Ectodermal cell (in vitro differentiated cells): Measurements from ENCODE around the gene MYOF.

Experiments
- H3K27ac ChIP-seq: 2 replicates; pipeline ENCODE4 v1.7.0; 2013; ENCODE audit warnings: mild to moderate bottlenecking, low read depth, low read length; ENCODE audit not compliant: insufficient read depth, poor library complexity, severe bottlenecking
- H3K27me3 ChIP-seq: 2 replicates; pipeline ENCODE4 v1.7.0; 2013; ENCODE audit warnings: mild to moderate bottlenecking, low read length; ENCODE audit not compliant: insufficient read depth, control insufficient read depth, poor library complexity, severe bottlenecking
- H3K36me3 ChIP-seq: one replicate; pipeline ENCODE4 v1.7.0; 2013; ENCODE audit warnings: low read length; ENCODE audit not compliant: control insufficient read depth, insufficient read depth
- H3K4me1 ChIP-seq: one replicate; pipeline ENCODE4 v1.7.0; 2013; ENCODE audit warnings: low read length; ENCODE audit not compliant: control insufficient read depth, insufficient read depth
- H3K4me3 ChIP-seq: 2 replicates; pipeline ENCODE4 v1.7.0; 2013; ENCODE audit warnings: low read depth, low read length, control low read depth; ENCODE audit not compliant: insufficient read depth
- H3K9me3 ChIP-seq: 2 replicates; pipeline ENCODE4 v1.7.0; 2013; ENCODE audit warnings: mild to moderate bottlenecking, low read length, moderate library complexity; ENCODE audit not compliant: control insufficient read depth
- WGBS, 2 experiments: methylation state at CpG; one replicate each; pipeline ENCODE4 v1.1.7; 2013; ENCODE audit warnings: missing lambda C conversion rate in 2 of 2; 5-methylcytosine and 5-hydroxymethylcytosine counted together

MYOF gene

GRCh38 chr10:93413252-93413689 lies 68.9 kb downstream of the MYOF start:
- H3K4me3 ChIP-seq: no peak overlapping the region

GRCh38 chr10:93412801-93413200 lies 69.3 kb downstream of the MYOF start:
- Histone ChIP-seq H3K4me1 (no peaks in the 10 kb centered on the region), H3K27ac (no peak overlapping the region), H3K27me3 (no peaks in the 10 kb centered on the region), H3K36me3 (no peaks in the 10 kb centered on the region), H3K9me3 (no peaks in the 10 kb centered on the region), H3K4me3 (no peak overlapping the region)
- 79 to 82% methylated on average over 7 of the region's 7 CpGs for WGBS, 2 experiments

More at GRCh38 chr10:93413252-93413689, 68.9 kb downstream of the MYOF start:
- no peaks in the 10 kb centered on the region for H3K4me1 ChIP-seq
- no peaks in the 10 kb centered on the region for H3K27me3 ChIP-seq
- H3K9me3 ChIP-seq: no peaks in the 10 kb centered on the region
- H3K27ac ChIP-seq: no peak overlapping the region
- WGBS, 2 experiments: 81 to 84% methylated on average over 3 of the region's 3 CpGs
- H3K36me3 ChIP-seq: no peaks in the 10 kb centered on the region

DNA sequence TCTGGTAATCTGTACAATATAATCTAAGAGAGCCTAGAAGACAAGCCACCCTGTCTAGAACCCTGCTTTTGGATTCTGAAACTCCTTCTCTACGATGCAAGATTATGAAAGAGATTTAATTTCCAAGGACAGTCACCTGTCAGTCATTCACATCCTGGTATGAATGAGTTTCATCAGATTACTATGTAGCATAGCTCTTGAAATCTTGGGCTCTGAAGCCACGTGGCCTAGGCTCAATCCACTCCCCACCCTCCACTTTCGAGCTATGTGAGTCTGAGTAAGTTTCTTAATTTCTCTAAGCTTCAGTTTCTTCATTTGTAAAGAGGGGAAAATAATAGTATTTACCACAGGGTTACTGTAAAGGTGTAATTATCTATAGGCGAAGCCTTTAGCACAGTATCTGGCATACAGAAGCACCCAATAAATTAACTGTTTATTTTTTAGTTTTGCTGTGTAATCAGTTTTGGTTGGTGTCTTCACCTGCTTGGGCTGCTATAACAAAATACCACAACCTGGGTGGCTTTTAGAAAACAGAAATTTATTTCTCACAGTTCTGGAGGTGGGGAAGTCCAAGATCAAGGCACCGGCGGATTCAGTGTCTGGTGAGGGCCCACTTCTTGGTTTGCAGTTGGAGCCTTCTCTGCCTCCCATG lies 71.3 kb downstream of the MYOF start:
- 73 to 79% methylated on average over 4 to 6 of the region's 6 CpGs for WGBS, 2 experiments
- no peak overlapping the region for H3K27ac ChIP-seq
- H3K4me1 ChIP-seq: no peaks in the 10 kb centered on the region
- no peaks in the 10 kb centered on the region for H3K36me3 ChIP-seq
- H3K4me3 ChIP-seq: no peak overlapping the region
- no peaks in the 10 kb centered on the region for H3K27me3 ChIP-seq
- no peaks in the 10 kb centered on the region for H3K9me3 ChIP-seq

DNA sequence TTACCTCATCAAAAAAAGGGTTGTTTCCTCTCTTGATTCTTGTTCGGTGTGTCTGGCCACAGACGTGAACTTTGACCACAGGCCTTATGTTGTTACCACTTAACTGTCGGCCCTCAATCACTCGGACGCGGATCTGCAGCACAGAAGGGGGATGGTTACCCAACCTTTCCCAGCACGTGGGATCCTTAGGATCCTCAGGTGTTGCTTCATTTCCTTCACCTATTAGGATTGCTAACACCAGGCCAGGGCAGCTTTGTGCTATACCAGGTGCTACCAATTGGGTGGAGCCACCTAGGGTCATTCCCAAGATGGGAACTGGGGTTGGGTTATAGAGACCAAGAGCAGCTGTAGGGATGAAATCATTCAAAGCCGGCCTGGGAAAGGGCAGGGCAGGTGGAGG lies 73.4 kb downstream of the MYOF start:
- Histone ChIP-seq H3K4me3 (no peak overlapping the region), H3K27me3 (no peaks in the 10 kb centered on the region), H3K4me1 (no peaks in the 10 kb centered on the region), H3K36me3 (no peaks in the 10 kb centered on the region), H3K27ac (no peak overlapping the region), H3K9me3 (no peaks in the 10 kb centered on the region)
- 91 to 93% methylated on average over 8 of the region's 8 CpGs for WGBS, 2 experiments

DNA sequence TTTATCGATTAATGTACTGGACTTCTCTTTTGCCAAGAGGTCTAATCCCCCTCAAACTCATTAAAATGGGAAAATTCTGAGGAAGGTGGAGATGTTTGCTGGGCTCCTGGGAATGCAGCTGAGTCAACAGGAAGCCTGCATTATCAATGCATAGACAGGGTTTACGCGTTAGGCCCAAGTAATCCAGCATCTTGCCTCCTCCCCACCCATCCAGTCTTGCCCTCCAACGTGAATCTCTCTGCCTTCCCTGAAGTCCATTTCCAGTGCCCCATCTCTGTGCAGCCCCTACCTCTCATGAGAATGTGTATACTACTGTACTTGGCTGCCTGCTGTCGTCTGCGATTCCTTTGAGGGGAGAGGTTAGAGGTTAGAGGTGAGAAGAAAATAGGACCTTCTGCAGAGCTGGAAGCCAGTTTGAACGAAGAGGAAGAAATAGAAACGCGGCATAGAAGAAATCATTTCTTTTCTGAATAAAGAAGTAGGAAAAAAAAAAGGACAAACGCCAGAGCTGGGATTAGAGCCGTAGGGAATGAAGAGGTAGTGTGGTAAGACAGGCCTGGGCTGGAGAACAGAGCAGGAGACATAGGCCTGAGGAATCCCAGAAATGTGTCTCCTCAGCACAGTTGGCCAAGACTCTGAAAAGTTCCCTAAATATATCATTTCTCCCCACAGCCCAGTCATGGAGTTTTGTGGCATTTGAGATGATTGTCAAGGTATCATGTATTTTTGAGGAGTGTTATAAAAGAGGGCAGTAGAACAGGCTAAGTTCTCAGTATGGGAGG lies 75.6 kb downstream of the MYOF start:
- Histone ChIP-seq H3K9me3 (no peaks in the 10 kb centered on the region), H3K4me1 (no peaks in the 10 kb centered on the region), H3K36me3 (no peaks in the 10 kb centered on the region), H3K27me3 (no peaks in the 10 kb centered on the region), H3K27ac (no peak overlapping the region), H3K4me3 (no peak overlapping the region)
- 77 to 79% methylated on average over 10 to 11 of the region's 11 CpGs for WGBS, 2 experiments

DNA sequence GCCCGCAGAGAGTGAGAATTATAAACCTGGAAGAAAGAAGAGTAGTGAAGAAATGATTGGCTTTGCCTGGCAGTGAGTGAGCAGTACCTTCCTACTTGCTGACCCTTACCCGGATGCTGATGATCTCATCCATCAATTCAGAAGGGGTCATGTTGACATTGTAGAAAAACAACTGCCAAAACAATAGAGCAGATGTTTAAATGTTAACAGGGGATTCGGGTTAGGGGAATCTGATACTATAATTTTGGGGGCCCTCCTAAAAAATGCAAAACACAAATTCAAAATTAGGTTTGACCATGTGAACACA lies 78.1 kb downstream of the MYOF start:
- Histone ChIP-seq H3K36me3 (no peaks in the 10 kb centered on the region), H3K27ac (no peak overlapping the region), H3K27me3 (no peaks in the 10 kb centered on the region), H3K4me1 (no peaks in the 10 kb centered on the region), H3K4me3 (no peak overlapping the region), H3K9me3 (no peaks in the 10 kb centered on the region)
- WGBS, 2 experiments: 69 to 80% methylated on average over 2 to 3 of the region's 3 CpGs

DNA sequence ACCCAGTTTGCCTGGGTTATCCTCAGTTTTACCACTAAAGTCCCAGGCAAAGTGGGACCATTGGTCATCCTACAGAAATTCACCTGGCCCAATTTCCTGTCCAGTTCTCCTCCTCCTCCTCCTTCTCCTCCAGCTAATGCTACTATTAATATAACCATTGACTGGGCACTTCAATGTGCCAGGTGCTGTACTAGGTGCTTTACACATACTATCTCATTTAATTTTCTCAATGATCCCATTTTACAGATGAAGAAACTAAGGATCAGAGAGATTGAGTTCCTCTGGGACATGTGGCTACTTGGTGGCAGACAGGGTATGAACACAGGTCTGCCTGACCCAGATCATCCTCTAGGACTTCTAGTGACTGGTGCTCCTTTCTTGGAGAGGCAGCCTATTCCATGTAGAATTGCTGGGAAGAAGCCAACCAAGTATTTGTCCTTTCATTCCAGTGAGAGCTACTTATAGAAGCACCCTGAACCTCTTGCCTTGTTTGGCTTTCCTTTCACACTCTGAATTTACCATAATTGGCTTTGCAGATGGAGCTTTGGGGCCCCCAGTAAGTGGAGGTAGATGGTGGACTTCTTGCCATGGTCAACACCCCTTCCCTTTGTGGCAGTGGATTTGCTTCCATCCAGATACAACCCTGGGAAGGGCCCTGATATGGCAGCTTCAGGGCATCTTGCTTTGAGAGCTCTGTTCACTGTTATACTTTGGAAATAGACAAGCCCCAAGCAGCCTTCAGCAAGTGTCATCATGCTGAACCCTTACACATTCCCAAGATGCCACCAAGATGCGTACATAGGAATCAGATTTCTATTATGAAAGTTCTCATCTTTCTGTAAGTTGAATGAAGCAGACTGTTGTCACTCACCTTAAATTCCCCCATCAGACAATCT lies 78.7 kb downstream of the MYOF start:
- WGBS, 2 experiments: 92 to 100% methylated on average over 1 of the region's 1 CpG
- no peaks in the 10 kb centered on the region for H3K36me3 ChIP-seq
- H3K4me3 ChIP-seq: no peak overlapping the region

DNA sequence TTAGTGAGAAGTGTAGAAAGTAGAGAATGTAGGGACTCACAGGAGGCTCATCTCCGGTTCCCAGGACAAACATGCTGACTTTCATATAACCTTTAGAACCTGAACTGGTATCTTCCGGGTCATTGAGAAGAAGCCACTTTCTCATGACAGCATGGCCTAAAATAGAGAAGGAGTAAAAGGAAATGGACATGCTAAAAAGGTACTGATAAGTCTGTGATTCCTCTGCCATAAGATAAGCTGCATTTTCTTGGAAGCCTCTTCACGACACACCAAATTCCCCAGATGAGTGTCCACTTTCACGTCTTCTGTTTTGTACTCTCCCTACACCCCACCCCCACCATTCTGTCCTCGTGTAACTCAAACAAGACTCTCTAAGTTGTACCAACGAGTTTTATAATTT lies 79.9 kb downstream of the MYOF start:
- 85 to 87% methylated on average over 5 of the region's 6 CpGs for WGBS, 2 experiments
- Histone ChIP-seq H3K36me3 (no peaks in the 10 kb centered on the region), H3K9me3 (no peaks in the 10 kb centered on the region), H3K27me3 (no peaks in the 10 kb centered on the region), H3K4me3 (no peak overlapping the region), H3K27ac (no peak overlapping the region), H3K4me1 (no peaks in the 10 kb centered on the region)

More for the DNA sequence above, 78.7 kb downstream of the MYOF start:
- no peaks in the 10 kb centered on the region for H3K9me3 ChIP-seq
- H3K27ac ChIP-seq: no peak overlapping the region
- H3K4me1 ChIP-seq: no peaks in the 10 kb centered on the region
- H3K27me3 ChIP-seq: no peaks in the 10 kb centered on the region

GRCh38 chr10:93398528-93398927 lies 83.6 kb downstream of the MYOF start:
- no peaks in the 10 kb centered on the region for H3K27me3 ChIP-seq
- 100% methylated on average over 3 of the region's 3 CpGs; no CpG with 5 or more reads in 1 of the 2 experiments for WGBS, 2 experiments

DNA sequence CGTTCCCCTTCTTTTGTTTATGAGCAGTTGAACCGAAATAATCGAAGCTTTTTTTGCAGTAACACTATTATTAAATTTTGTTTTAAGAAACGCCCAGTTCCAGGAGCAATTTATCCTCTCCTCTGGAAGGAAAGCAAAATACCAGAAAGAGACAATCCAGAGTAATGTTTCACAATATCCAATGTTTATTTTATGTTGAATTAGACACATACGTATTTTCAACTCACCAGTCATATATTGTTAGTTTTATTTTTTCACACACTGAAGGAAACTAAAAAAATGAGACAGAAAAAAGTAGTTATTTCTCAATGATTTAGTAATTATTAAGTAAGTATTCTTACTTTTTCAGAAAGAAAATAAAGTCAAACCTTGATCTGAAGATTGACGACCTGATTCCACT lies 85.1 kb downstream of the MYOF start:
- Histone ChIP-seq H3K36me3 (no peaks in the 10 kb centered on the region), H3K27ac (no peak overlapping the region), H3K9me3 (no peaks in the 10 kb centered on the region), H3K4me3 (no peak overlapping the region), H3K27me3 (no peaks in the 10 kb centered on the region), H3K4me1 (no peaks in the 10 kb centered on the region)
- WGBS, 2 experiments: 75 to 78% methylated on average over 4 to 5 of the region's 6 CpGs

More at GRCh38 chr10:93398528-93398927, 83.6 kb downstream of the MYOF start:
- Histone ChIP-seq H3K4me1 (no peaks in the 10 kb centered on the region), H3K36me3 (no peaks in the 10 kb centered on the region), H3K27ac (no peak overlapping the region), H3K9me3 (no peaks in the 10 kb centered on the region), H3K4me3 (no peak overlapping the region)
